Activated CD4-positive, alpha-beta T cell treated with anti-CD3 and anti-CD28 coated beads for 4 hours (primary cell): ENCODE data around the gene SRSF3.
"Not testable (repeated sequence)": the region's sequence is repeated elsewhere in the genome, so short reads cannot be mapped to it uniquely, and the experiment has no call there.

Source experiments
- DNase-seq, 2 donors: peaks; one replicate each; pipeline ENCODE4 v3.0.0-alpha.2; 2020

The SRSF3 gene

DNA sequence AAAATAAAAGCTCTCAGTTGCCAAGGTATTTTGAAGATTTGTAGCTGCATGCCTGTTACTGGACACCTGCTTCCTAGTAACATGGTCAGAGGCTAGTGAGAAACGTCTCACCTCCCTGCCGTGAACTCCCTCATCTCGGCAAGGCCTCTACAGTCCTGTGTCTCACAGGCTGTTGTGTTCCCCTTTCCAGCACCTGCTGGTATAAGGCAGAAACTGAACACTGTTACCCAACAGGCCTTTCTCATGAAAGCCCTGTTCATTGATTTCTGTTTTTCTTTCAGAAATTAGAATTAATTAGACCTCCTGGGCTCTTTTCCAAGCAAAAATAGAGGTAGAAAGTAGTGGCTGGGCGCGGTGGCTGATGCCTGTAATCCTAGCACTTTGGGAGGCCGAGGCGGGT is 17.6 kb upstream of the SRSF3 start:
- no peak for DNase-seq

DNA sequence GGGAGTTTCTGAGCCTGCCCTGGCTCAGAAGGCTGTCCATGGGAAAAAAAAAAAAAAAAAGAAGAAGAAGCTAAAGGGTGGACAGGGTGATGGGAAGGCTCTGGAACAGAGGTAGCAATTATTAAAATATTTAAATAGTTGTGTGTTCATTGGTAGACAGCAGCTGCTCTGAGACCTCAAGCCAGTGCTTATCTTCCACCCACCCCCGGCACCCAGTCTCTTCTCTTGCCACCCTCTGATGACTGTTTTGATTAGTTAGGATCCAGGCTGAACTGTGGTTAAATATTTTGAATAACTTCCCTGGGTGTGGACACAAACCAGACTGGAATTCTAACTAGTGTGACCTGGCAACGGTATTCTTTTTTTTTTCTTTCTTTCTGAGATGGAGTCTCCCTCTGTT is 16.9 kb upstream of the SRSF3 start:
- DNase-seq: no peak

DNA sequence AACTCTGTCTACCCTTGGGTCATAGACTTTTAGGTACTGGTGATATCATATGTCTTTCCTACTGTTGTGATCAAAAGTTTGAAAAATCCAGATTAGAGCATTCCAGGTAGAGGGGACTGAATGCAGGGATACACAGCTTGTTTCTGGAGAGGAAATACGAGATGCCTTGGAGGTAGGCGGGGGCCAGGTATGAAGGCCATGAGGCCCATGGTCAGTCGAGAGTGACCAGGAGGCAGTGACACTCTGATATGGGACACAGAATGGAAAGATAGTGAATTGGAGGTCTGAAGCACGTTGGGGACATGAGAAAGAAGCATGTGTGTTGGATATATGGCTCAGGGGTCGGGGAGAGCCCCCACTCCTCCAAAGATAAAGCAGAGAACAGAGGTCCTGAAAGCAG is 16.1 kb upstream of the SRSF3 start:
- no peak for DNase-seq

DNA sequence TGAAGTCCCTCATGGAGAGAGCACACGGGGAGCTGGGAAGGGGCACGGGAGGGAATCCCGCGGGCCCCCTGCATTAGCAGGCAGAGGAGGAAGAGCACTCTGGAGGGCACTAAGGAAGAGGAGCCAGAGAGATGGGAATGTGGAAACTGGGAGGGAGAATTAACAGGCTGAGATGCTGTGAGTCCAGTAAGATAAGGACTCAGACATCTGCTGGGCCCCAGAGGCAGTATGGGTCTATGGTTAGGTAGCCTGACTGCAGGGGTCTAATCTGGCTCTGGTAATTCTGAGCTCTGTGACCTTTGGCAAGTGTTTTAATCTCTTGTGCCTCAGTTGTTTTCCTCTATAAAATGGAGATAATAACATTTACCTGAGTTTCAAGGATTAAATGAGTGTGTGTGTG is 15.7 kb upstream of the SRSF3 start:
- no peak for DNase-seq

DNA sequence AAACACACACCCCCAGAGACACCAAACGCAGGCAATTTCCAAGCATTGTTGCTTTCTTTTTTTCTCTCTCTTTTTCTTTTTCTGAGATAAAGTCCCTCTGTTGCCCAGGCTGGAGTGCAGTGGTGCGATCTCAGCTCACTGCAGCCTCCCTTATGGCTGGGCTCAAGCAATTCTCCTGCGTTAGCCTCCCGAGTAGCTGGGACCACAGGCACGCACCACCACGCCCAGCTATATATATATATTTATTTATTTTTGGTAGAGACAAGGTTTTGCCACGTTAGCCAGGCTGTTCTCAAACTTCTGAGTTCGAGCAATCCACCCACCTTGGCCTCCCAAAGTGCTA is 14.0 kb upstream of the SRSF3 start:
- DNase-seq: no peak

DNA sequence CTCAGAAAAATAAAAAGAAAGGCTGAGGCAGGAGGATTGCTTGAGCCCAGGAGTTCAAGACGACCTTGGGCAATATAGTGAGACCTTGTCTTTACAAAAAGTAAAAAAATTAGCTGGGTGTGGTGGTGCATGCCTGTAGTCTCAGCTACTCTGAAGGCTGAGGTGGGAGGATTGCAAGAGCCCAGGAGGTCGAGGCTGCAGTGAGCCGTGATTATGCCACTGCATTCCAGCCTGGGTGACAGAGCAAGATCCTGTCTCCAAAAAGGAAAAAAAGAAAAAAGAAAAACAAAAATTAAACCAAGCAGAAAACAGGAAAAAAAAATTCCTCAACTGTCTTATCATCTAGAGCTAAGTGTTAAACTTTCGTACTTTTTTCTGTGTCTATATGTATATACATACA is 12.4 kb upstream of the SRSF3 start:
- no peak for DNase-seq

DNA sequence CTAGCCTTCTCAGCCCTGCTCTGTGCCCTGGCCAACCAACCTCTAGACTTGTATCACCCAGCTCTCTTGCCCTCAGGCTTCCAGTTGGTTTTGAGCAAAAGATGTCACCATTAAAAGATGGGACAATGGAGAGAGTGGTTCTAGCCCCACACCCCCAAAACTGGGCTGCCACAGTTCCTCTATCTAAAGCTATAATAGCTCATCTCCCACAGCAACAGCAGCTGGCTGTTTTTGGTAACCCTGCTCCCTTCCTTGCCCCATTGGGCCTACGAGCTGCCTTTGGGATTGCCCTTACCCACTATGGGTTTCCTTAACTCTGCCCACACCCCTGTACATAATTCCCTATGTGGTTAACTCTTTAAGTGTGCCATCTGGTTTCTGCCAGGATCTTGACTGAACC is 7.6 kb upstream of the SRSF3 start:
- no peak for DNase-seq

GRCh38 chr6:36589025-36589400 is 5.1 kb upstream of the SRSF3 start:
- not testable (repeated sequence) for DNase-seq

GRCh38 chr6:36590237-36590636 is 3.9 kb upstream of the SRSF3 start:
- DNase-seq: no peak

DNA sequence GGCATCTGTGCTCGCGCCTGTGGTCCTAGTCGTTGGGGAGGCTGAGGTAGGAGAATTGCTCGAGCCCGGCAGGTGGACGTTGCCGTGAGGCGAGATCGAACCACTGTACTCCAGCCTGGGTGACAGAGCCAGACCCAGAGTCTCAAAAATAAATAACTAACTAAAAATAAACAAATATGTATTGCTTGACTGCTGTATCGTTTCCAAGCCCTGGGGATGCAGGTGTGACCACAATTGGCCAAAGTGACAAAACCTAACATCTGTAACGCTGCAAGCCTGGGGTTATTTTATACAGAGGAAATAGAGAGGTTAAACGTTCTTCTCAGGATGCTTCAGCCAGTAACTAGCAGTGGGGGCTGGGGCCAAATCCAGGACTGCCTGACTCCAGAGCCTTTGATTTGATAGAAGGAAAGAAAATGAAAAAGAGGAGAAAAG is 1.9 kb upstream of the SRSF3 start:
- DNase-seq: no peak

GRCh38 chr6:36593569-36594028 is 563 bp upstream of the SRSF3 start:
- DNase-seq: peak; percentile 42 to 52

DNA sequence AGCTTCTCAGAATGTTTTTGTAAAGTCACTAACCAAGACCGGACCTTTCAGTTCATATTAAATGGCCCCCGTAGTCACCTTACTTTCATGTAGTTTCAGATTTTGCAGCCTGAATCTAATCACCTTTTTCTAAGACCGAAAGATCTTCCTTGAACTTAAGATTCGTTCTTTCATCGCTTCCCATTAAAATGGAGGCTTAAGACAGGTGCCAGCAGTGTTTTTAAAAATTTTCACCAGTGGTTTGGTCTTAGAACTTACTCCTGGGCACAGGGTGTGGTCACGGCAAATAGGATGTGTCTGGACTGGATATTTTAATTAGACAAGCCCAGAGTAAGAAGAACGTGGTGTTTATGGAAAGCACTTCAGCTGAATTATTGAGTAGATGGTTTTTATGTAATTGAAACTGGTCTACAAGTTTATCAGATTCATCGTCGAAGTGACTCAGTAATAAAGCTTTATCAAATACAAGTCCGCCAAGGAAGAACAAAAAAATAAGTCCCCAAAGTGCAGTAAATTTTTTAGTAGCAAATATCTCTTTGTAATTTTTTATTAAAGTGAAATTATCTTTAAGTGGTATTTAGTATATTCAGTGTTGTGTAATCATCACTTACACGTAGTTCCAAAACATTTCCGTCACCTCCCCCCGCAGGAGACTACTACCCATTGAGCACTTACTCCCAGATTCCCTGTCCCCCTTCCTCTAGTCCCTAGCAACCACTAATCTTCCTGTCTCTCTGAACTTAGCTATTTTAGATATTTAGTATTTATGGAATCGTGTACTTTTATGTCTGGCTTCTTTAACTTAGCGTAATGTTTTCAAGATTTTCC is 868 bp downstream of the SRSF3 start:
- DNase-seq: no peak

GRCh38 chr6:36596356-36596755 is 2.2 kb downstream of the SRSF3 start:
- DNase-seq: no peak

DNA sequence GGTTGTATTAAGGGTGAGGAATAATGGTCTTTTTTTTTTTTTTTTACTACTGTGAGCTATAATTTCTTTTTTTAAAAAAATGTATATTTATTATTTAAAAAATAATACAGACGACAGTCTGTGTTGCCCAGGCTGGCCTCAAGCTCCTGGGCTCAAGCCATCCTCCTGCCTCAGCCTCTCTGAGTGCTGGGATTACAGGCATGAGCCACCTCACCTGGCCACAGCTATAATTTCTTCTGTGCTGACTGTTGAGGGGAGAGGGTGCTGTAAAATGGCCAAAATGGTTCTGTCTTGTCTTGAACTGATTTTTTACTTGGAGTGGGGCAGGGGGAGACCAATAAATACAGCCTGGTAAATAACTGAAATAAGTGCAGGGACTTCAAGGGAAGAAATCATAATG is 3.6 kb downstream of the SRSF3 start:
- no peak for DNase-seq

- no peak for DNase-seq
Observed at GRCh38 chr6:36598326-36598725, 4.2 kb downstream of the SRSF3 start.

GRCh38 chr6:36598739-36599318 is 4.7 kb downstream of the SRSF3 start:
- no peak for DNase-seq

- DNase-seq: peak; percentile 49 to 52
Observed at GRCh38 chr6:36599791-36600209, 5.6 kb downstream of the SRSF3 start.

GRCh38 chr6:36600564-36601146 is 6.5 kb downstream of the SRSF3 start:
- DNase-seq: no peak

DNA sequence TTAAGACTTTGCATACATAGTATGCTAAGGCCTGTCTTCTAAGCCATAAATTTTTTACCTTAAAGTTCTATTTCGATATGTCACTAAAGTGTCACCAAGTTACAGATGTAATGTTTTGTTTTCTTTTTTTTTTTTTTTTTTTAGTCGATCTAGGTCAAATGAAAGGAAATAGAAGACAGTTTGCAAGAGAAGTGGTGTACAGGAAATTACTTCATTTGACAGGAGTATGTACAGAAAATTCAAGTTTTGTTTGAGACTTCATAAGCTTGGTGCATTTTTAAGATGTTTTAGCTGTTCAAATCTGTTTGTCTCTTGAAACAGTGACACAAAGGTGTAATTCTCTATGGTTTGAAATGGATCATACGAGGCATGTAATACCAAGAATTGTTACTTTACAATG is 7.7 kb downstream of the SRSF3 start:
- not testable (repeated sequence) for DNase-seq

DNA sequence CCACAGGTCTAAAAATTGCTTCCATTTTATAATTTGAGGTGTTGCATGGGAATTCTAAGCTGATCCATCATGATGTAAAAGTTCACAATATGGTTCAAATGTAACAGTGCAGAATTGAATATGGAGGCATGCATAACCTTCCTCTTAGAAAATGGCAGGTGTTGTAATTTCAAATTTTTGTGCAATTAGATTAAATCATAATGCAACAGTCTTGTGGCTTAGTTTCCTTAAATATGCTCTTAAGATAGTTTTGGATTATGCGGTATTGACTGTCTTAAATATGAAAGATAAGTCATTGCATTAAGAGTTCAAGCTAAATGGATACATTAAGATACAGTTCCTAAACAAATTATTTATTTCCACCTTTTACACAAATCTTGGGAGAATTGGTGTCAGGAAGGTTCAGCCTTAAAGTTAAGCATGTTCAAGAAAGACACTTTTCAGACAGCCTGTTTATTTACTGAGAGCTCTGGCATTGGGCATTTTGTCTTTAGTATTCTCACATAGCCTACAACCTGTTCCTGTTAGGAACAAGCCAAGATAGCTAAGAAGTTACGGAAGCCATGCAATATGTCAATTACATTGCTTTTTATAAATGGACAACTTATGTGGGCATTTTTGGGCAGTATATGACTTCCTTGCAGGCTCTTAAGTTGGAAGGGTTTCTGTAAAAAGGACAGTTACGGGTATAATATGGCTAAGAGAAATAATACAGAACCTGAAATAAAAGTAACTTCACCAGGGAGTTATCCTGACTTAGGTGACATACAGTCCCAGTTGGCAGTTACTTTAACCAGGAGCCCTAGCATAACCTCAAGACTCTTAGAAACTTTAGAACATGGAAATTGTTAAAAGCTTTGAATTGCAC is 9.3 kb downstream of the SRSF3 start:
- DNase-seq: no peak

GRCh38 chr6:36604090-36605060 is 10.2 kb downstream of the SRSF3 start:
- no peak for DNase-seq

GRCh38 chr6:36605143-36605542 is 11.0 kb downstream of the SRSF3 start:
- no peak for DNase-seq
